ACHN (cell line): ENCODE measurements around the gene SLC4A1AP.
A peak's percentile ranks its signal among the peaks of the same experiment; 100 is the strongest.

Source experiments
- DNase-seq: peaks from one replicate; pipeline ENCODE4 v3.0.0-alpha.2; 2015
- in situ Hi-C: cut with HindIII; loops from 2 replicates; pipeline ENCODE4 v1.10.0; 2017; ENCODE audit warnings: low sequenced_read_pairs, low pct_ligation_motif_present, low pct_unique_long_range_greater_than_20kb

Gene SLC4A1AP

GRCh38 chr2:27713201-27713600 lies 49.5 kb downstream of the SLC4A1AP start:
- in situ Hi-C loops, result no loop called here

DNA sequence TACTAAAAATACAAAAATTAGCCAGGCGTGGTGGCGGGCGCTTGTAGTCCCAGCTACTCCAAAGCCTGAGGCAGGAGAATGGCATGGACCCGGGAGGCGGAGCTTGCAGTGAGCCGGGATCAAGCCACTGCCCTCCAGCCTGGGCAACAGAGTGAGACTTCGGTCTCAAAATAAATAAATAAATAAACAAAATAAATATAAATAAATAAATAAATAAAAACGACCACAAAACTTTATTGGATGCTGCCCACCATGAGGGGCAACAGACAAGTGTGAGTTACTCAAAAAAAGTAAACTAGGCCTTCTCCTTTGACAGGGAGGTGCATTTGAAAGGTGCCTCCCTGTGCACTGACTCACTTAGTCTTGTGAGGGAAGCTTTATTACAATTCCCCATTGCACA lies 50.4 kb downstream of the SLC4A1AP start:
- in situ Hi-C loops, result no loop called here
- no peak for DNase-seq

More at GRCh38 chr2:27713201-27713600, 49.5 kb downstream of the SLC4A1AP start:
- no peak for DNase-seq

DNA sequence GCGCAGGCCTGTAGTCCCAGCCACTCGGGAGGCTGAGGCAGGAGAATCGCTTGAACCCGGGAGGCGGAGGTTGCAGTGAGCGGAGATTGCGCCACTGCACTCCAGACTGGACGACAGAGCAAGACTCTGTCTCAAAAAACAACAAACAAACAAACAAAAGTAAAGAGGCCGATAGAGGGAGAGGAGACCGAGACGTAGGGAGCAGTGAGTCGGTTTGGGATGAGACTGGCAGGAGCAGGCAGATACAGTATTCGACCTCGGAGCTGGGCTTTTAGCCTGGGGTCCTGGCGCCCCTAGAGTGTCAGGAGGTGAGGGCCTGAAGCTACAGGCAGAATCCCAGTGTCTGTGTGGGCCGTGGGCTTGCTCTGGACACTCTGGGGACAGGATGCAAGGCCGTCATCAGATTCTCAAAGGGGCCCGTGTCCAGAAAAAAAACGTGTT lies 51.2 kb downstream of the SLC4A1AP start:
- in situ Hi-C loops, result no loop called here
- DNase-seq, result no peak

DNA sequence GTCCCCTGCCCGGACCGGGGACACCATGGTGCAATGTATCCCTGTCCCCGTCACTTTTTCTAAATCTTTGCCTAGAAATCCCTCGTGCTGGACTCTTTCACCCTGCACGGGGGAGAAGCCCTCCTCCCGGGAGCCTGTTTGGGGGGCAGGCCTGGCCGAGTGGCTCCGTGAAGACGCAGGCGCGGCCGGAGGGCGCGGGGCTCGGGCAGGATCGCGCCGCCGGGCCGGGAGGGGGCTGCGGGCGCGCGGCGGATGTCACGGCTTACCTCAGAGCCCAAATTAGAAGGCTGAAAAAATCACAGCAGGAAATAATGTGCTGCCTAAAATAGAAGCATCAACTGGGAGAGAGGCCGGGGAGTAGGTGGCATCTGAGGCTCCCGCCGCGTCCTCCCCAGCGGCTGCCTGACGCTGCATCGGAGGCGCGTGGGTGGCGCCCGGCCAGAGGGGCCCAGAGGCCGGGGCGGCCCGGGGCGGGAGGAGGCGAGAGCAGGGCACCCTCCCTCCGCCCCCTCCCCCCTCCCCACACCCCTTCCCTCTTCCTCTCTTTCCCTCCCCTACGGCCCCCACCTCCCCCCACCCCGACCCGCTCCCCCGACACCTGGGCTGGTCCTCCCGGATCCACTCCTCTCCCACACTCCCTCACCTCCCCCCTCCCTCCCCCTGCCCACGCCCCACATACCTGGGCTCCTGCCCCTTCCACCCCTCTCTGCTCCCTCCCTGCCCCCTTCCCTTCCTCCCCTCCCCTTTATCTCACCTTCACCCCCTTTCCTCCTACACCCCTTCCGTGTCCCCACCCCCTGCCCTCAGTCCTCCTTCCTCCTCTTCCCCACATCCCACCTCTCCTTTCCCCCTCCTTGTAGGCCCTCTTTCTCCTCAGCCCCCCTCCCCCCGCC lies 51.9 kb downstream of the SLC4A1AP start:
- DNase-seq, result peak; percentile 47
- in situ Hi-C loops, result no loop called here

GRCh38 chr2:27716301-27717069 lies 52.8 kb downstream of the SLC4A1AP start:
- in situ Hi-C loops, result no loop called here
- no peak for DNase-seq

- in situ Hi-C loops, result no loop called here
- no peak for DNase-seq
Measured at GRCh38 chr2:27717070-27717795, 53.5 kb downstream of the SLC4A1AP start.

- in situ Hi-C loops, result no loop called here
Measured at GRCh38 chr2:27720004-27720551, 56.4 kb downstream of the SLC4A1AP start.

DNA sequence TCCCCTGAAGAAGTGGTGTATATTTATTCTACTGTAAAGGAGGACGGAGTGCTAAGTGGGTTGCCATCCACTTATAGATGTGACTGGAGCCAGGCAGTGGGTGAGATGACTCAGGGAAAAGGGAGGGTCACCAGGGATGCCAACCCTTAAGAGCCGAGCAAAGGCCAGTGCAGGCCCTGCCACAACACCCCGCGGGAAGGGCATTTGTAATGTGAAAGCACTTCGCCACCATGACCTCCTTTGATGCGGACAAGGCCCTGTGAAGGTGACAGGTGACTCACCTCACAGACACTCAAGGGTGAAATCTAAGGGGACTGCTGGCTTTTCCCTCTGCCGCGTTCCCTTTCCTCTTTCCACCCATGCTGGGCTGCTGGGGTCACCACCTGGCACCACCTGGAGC lies 57.6 kb downstream of the SLC4A1AP start:
- peak; percentile 61 for DNase-seq
- in situ Hi-C loops, result no loop called here

More at GRCh38 chr2:27720004-27720551, 56.4 kb downstream of the SLC4A1AP start:
- DNase-seq, result peak; percentile 92

- no peak for DNase-seq
- in situ Hi-C loops, result no loop called here
Measured at GRCh38 chr2:27721884-27722485, 58.3 kb downstream of the SLC4A1AP start.

DNA sequence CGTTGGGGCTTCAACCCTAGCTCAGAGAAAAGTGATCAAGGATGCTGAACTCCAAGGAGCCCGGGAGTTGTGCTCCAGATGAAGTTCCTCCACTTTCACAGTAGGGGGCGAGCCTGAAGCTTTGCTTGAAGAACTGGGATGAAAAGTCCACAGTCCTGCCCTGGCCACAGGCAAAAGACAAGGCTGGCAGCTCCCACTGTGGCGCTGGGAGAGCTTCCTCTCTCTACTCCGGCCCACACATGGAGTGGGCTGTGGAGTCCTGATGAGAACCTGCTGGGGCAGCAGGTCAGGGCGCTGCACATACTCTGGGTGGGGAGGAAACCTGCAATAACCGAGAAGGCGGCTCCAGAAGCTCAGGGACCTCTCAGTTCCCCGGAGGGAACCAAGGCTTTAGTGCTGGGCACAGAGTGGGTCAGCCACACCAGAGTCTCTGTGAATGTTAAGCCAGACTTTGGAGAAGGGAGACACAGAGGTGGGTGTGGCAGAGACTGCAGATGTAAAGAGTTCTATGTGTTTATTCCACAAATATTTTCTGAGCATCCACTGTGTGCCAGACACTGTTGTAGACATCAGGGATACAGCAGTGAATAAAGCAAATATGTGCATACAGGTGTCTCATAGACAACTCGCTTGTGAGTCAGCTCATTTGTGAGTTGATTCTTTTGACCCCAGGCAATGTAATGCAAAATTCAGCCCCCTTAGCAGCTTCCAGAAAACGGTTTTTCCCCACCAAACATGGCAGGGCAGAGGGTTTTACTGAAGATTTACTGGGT lies 59.9 kb downstream of the SLC4A1AP start:
- in situ Hi-C loops, result no loop called here
- DNase-seq, result peak; percentile 86

GRCh38 chr2:27724191-27724590 lies 60.5 kb downstream of the SLC4A1AP start:
- DNase-seq, result no peak
- in situ Hi-C loops, result no loop called here

GRCh38 chr2:27724905-27725701 lies 61.4 kb downstream of the SLC4A1AP start:
- in situ Hi-C loops, result no loop called here
- peak; percentile 48 for DNase-seq

GRCh38 chr2:27727257-27727656 lies 63.6 kb downstream of the SLC4A1AP start:
- no peak for DNase-seq
- in situ Hi-C loops, result no loop called here

DNA sequence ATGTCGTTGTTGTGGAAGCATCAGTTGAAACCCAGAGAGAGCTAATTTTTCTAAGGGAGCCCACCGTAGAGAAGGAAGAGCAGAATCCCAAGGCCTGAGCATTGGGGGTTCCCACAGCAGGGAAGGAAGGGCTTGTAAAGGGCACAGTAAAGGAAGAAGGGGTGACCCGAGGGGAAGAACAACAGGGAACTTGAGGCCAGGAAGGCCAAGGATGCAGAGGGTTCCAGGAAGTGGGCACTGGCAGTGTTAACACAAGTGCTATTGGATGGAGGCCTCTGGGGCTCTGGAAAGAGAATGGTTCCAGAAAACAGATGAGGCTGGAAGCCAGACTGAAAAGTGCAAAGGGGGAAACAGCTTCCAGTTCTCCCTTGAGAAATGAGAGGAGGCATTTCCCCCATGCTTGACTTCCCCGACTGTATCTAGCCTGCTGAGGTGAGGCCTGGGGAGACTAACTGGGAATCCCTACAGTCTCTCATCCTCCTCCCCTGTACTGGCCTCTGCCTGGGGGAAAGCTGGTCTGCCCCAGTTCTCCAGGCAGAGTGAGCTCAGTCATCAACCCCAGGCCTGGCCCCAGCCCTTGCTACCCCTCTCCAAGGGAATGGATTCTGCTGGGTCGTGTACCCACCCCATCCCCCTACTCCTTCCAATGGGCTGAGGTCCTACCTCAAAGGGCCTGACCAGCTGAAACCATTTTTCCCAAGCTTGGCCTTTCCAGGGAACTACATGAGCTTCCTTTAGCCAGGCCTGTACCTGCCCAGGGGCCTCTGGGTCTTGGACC lies 64.6 kb downstream of the SLC4A1AP start:
- in situ Hi-C loops, result no loop called here
- no peak for DNase-seq

DNA sequence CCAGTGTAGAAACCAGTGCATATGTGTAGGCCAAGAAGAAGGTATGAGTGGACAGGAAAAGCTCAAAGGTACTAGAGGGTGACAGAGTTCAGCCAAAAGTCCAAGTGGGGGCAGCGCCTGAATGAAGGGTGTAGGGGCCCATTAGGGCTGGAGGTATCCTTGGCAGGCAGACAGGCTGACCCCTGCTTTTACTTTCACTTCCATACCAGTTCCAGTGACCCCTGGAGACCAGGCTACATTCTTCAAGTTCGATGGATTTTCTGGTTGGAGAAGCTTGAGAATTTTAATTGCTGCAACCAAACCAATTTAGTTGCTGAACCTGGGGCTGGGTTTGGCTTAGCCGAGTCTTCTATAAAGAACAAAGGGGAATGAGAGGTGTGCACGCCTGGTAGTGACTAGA lies 65.5 kb downstream of the SLC4A1AP start:
- peak; percentile 89 for DNase-seq
- in situ Hi-C loops, result no loop called here

DNA sequence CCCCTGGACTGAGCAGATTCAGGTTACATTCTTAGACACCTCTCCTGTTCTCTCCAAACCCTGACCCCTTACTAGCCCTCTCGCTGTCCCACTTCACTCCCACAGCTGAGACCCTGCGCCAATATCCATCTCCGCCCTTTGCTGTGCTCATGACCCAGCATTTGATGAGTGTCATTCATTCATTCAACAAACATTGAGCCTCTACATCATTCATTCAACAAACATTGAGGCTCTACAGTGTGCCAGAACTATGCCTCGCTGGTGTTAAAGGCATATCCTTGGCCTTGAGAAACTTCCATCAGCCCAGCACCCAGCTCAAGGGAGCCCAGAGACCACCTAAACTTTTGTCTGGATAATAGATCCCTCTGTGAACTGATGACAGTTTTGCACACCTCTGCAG lies 65.9 kb downstream of the SLC4A1AP start:
- in situ Hi-C loops, result no loop called here
- no peak for DNase-seq
